HS-27A (cell line): Measurements from ENCODE around the gene GRK3.

Source experiments
- DNase-seq: peaks from one replicate; pipeline ENCODE4 v3.0.0-alpha.2; 2012; ENCODE audit warnings: low read depth, missing footprints

Gene GRK3

DNA sequence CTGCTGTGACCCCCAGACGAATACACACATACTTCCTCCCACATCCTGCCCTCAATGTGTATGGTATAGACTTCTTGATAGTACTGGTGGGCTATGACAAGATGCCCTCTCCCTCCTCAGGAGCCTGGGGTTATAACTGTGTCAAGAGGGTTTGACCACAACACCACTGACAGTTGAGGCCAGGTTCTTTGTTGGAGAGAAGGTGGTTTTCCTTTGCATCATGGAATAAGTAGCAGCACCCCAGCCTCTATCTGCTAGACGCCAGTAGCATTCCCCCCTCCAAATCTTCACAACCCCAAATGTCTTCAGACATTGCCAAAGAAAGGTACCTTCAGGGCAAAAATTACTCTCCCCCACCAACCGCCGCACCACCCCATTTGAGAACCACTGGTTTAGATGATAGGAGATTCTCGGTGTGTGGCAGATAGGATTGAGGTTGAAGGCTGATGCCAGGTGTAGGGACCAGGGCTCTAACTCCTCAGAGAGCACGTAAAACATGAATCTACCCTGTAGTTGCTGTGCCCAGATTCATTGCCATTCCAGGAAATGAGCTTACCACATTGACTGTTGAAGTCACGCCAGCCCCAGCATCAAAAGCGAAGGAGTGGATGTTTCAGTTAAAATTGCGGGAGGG is 172.0 kb downstream of the GRK3 start:
- no peak for DNase-seq

DNA sequence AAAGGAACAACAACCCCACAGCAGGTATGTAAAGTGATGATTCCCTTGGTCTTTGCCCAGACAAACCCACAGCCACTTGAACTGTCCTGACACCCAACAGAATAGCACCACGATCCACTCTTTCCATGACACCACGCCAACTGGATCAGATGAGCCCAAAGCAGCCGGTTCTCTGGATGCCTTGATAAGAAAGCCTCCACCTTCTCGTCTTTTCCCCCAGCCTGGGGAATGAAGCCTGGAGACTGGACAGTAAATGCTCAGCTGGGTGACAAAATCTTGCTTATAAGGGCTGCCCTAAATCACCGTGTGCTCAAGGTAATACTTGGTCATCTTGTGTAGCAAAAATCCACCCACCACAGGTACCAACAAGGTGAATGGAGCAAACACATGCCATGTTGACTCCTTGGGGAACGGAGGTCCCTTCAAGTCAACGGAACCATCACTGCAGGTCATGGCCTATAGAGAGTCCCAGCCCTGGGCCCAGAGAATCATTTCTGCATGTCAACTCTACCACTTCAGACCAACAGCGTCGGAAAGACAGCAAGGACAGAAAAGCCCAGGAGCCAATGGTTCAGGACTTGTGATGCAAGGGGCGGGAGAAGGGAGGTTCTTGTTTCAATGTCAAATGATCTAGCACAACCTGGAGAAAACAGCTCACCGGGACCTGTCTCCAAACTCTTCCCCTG is 175.3 kb downstream of the GRK3 start:
- no peak for DNase-seq

DNA sequence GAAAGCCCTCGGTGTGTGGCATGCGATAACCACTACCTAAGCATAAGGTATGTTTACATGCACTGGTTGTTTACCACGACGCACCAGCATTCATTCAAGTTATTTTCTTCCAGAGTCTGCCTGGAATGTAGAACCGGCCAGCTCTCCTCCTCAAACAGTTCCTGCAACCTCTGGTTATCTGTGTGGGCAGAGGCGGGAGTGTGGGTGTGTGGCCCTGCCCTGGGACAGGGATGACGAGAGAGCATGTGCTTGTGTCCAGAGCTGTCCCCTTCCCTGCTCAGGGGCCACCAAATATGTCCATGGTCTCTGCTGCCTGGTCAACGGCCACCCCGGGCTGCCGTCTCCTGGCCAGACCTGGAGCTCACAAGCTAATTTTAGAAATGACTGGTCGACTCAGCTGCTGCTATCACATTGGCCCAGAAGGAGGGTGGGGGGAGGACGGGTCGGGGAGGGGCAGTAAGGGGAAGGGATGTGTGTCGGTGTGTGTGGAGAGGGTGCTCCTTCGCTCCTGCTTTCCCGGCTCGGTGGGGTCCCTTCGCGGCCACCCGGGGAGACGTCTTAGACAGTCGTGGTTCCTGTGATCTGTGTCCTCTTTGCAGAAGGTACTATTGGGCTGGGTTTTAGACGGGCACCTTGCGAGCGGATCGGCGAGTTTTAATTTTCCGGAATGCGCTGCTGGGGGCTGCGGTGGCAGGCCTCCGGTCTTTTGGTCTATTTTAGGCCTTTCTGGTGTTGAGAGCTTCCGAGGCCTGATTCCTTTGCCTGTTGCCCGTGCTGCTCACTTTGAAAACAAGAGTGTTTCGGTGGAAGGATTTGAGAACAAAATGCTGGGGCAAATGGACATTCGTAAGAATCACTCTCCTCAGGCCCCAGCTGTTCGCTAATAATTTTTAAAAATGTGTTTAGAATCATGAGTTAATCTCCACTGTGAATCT is 177.5 kb downstream of the GRK3 start, which contains the start of gene MYO18B:
TSS of gene MYO18B (plus strand) at position 497 of the 935 bp plus-strand sequence. CDS start 18,905 bp downstream, outside the sequence.
- no peak for DNase-seq

DNA sequence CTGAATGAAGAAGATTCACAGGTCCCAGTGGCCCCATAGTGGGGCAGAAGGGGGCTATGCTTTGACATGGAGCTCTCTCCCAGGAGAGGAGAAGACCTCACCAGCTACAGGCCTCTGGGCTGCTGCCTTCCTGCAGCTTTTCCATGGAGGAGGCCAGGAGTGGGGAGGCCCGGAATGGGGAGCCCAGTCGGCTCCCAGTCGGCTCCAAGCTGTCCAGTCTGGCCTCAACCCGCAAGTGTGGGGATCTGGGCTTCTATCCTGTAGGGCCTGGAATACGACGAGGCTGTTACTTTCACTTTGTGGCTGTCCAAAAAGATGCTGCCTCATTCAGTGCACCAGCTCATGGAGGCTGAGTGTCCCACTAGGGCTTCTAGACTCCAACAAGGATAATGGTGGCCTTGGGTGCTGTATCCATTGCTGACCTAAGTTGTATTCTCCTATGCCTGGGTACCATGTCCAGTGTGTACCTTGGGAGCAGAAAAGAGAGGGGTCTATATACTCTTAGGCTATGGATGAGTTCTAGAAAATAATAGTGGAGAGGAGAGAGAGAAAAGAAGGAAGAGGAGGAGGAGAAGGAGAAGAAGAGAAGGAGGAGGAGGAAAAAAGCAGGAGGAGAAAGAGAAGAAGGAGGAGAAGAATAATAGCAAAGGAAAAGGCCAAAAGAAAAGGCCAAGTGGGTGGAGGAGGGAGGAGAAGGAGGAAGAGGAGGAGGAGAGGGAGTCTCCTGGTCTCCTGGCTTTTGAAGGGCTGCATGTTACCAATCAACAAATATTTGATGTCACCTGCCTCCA is 178.6 kb downstream of the GRK3 start:
- no peak for DNase-seq

DNA sequence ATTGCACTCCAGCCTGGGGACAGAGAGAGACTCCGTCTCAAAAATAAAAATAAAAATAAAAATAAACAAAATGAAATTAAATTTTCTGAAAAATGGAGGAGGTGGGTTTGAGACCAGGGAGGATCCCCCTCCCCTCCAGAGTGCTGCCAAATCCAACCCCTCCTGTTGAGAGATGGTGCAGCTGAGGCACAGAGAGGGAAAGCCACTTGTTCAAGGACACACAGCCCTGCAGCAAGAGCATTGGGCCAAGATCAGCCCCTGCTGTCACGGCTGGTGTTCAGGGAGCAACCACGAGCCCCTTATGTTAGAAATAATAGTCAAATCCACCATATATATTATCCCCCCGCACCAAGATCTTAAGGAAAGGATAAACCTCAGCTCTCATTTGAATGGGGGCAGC is 180.2 kb downstream of the GRK3 start:
- no peak for DNase-seq

DNA sequence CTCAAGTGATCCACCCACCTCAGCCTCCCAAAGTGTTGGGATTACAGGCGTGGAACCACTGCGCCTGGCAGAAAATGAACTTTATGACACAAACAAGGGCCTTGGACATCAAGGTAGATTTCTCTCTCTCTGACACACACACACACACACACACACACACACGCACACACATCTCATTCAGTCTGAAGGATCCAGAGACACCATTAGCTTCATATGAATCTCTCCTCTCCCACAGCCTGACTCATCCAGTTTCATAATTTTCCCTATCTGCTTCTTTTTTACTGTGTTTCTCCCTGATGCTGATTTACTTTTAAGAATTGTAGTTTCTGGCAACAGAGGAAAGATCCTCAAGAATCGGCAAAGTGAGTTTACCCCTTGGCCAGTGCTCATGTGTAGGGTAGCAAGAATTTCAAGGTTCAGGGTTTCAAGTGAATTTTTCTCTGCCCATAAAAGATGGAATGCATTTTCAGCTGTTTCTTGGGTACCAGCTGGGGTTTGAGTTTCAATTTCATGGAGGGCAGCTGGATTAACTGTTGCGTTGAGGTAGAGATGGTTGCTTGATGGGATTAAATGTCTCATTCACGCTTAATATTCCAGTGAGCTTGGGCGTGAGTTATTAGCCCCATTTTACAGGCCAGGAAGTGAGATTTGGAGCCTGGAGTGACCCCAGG is 181.0 kb downstream of the GRK3 start:
- DNase-seq, result no peak

DNA sequence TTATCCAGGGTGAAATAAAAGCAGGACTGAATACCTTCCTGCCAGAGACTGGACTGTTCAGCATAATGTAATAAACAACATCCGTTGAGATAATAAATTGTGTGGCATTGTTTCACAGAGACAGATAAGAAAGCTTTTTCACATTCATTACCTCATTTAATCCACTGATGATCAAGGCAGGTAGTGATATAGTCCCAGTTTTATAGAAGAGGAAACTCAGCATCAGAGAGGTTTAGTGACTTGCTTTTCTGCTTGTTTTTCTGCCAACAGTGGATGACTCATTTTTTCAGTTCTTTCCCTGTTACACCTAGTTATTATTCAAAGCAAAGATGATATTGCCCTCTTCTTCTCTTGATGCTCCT is 181.5 kb downstream of the GRK3 start:
- DNase-seq, result no peak

DNA sequence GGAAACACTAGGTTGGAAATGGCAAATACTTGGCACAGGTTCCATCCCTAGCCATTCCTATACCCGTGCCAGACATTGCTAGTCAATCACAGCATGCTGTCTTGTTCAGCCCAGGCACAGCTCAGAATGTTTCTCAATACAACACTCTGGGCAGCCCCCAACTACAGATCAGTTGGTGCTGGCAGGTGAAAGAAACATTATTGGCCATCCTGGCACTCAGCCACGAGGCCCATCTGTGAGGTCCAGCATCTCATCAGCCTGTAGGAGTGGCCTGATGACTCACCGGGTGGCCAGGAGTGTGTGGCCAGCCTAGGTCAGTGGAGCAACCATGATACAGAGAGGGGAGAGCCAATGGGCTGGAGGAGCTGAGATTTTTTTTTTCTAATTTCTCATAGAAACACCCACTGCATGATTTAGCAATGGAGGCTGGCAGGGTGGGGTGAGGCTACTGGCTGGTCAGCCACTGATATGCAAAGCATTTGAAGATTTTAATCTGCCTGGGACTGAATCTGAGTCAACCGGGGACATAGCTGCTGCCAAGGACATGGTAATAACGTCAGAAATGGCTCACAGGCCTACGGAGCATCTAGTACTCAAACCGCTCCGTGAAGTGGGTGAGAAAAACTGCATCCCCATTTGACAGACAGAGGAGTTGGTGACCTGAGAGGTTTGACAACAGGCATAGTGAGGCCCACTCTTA is 182.9 kb downstream of the GRK3 start:
- DNase-seq, result peak; percentile 97

DNA sequence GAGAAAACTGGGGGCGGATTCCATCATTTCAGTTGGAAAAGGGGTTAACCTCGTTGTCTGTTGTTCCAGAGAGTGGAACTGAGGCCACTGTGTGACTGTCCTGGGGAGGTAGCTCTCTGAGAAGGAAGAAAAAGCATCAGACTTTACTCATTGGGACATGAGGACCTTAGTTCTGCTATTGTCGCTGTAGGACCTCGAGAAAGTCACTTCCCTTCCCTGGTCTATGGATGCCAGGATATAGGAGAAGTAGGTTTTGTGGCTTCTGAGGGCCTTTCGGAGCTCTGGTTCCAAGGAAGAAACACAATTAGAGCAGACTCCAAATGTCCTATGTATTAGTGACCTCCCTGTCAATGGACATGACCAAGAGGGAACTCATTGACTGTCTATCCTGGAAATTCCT is 183.7 kb downstream of the GRK3 start:
- DNase-seq, result no peak

DNA sequence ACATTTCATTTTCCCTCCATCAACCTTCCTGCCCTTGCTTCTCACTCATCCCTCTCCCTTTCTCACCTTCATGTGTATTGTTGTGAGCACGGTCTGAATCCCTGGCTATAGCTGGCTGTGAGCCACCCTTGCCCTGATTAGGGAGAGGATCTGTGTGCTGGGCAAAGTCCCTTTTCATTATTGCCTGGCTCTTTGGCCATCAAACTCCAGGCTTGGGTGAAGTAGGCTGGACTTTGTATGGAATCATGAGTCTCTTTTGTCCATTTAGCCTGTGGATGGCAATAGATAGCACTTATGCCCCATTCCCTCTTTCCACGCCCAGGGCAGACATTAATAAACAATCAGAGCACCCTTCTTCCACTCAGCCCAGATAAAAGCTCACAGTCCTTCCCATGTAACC is 184.2 kb downstream of the GRK3 start:
- no peak for DNase-seq

DNA sequence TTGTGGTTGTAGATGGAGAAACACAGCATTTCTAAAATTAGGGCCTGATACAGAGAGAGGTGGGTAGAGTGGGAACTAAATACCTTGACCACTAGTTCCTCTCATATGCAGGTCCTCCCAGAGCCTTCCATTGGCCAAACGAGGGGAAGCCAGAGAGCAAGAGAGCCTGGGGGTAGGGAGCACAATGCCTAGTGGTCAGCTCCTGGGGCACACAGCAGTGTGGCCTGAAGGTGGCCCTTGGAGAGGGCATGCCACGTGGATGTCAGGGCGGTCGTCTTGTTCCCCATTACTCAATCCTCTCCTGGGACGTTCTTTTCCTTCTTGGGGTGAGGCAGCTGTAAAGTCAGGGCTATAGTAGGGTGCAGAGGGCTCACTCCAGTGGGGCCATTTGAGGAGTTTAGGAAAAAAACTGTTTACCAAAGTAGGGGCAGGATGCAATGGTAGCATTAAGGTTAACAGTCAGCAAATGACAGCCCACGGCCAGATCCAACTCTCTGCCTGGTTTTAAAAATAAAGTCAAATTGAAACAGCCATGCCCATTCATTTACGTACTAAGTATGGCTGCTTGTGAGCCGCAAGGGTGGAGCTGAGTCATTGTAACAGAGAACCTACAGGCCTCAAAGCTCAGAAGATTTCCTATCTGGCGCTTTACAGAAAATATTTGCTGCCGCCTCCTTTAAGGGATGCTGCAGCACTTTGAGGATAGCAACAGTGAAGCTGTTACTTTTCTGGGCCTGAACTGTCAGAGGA is 185.1 kb downstream of the GRK3 start:
- DNase-seq, result no peak

DNA sequence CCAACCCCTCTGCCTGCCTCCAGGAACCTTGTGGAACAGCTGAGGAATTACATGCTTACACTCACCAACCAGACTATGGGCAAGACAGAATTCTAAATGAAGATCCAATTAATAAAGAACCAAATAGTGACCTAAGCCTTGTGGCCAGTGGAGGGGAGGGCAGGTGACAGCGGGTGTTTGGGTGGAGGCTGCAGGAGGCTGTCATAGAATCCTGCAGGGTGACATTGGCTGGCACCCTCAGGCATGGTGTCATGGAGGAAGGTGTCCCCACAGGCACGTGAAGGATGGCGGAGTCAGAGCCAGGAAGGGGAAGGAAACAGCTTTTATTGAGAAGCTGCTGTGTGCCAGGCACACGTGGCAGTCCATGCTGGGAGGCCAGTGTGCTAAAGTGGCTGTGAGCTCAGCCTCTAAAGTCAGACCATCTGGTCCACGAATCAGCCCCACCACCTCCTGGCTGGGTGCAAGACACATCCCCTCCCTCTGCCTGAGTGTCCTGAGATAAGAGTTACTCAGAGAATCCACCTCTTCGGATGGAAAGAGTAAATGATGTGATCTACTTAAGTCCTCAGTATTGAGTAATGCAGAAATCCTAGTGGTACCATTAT is 186.2 kb downstream of the GRK3 start:
- no peak for DNase-seq

DNA sequence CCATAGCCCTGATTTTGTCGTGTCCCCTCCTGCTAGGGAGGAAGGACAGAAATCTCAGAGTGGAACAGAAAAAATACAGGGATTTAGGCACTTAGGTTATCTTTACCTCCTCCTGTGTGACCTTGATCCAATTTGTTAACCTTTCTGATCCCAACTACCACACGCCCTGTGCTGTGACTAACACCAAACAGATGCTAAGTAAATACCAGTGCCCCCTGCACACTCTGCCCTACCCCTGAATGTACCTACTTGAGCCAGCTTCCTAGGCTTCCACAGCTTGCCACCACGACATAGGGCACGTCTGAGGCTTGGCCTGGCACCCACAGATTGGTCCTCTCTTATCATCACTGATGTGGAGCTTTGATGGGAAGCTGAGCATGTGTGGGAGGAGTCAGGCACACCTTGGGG is 186.7 kb downstream of the GRK3 start:
- DNase-seq, result no peak

DNA sequence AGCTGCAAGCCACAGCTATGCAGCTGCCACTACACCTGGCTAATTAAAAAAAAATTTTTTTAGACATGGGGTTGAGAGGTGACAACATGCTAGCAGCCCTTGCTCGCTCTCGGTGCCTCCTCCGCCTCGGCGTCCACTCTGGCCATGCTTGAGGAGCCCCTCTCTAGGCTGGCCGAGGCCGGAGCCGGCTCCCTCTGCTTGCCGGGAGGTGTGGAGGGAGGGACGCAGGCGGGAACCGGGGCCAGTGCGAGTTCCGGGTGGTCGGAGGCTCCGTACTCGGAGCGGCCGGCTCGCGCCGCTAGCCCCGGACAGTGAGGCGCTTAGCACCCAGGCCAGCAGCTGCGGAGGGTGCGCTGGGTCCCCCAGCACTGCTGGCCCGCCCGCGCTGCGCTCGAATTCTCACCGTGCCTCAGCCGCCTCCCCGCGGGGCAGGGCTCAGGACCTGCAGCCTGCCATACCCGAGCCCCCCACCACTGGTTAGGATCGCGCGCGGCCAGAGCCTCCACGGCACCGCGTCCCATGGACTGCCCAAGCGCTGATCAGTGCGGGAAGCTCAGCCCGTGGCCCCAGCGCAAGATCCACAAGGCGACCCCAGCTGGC is 188.2 kb downstream of the GRK3 start:
- no peak for DNase-seq

DNA sequence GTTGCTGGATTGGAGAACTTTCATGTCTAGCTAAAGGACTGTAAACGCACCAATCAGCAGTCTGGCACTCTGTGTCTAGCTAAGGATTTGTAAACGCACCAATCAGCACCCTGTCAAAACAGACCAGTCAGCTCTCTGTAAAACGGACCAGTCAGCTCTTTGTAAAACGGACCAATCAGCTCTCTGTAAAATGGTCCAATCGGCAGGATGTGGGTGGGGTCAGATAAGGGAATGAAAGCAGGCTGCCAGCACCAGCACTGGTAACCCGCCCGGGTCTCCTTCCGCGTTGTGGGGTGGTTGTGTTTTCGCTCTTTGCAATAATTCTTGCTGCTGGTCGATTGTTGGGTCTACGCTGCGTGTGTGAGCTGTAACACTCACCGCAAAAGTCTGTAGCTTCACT is 188.8 kb downstream of the GRK3 start:
- DNase-seq, result no peak

DNA sequence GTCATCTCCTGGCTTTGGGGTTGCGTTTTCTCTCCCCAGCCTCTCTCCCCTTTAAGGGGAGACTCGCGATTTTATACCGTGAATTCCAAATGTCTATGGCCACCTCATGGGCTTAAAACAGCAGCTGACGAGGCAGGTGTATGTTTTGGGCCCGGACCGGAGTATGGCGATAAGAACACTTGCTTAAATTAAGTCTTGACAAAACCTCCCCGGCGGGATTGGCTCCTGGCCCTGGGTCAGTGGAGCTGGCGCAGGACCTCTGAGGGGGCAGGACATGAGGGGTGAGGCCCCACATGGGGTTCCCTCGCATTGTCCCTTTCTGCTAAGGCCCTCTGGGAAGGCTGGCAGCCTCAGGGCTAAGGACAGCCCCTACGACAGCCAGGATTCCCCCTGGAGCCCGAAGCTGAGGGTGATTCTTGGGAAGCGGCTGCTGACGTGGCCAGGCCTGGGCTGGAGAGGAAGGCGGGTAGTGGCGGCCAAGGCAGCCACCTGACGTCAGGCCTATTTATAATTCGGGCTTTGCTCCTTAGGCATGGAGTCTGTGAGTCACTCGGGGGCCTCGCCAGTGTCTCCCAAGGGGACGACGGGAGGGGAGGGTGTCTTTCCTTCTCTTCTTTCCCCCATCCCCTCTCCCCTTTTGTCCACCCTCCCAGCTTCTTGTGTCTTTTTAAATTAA is 190.2 kb downstream of the GRK3 start:
- no peak for DNase-seq

DNA sequence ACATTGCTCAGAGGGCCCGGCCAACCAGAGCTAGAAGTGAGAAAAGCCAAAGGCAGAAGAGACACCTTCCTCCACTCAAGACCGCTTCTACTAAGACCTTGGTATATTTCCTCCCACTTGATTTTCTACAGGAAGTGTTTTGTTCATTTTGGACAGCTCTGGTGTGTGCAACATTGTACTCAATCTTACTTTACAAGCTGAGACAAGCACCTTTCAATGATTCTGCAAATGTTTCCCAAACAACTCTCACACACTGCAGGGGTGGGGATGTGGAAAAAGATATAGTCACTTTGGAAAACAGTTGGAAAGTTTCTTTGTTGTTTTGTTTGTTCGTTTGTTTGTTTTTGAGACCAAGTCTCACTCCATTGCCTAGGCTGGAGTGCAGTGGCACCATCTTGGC is 193.2 kb downstream of the GRK3 start:
- no peak for DNase-seq

DNA sequence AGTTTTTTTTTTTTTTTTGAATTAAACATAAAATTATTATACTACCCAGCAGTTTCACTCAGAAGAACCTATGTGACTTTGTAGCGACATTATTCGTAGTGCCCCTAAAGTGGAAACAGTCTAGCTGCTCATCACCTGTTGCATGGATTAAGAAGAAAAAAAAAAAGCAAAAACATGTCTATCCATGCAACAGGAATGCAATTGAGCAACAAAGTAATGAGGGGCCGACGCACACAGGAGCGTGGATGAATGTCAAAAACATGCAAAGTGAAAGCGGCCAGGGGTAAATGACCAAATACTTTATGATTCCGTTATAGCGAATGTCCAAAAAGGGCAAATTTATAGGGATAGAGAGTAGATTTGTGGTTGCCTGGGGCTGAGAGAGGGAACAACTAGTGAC is 193.8 kb downstream of the GRK3 start:
- DNase-seq, result no peak

DNA sequence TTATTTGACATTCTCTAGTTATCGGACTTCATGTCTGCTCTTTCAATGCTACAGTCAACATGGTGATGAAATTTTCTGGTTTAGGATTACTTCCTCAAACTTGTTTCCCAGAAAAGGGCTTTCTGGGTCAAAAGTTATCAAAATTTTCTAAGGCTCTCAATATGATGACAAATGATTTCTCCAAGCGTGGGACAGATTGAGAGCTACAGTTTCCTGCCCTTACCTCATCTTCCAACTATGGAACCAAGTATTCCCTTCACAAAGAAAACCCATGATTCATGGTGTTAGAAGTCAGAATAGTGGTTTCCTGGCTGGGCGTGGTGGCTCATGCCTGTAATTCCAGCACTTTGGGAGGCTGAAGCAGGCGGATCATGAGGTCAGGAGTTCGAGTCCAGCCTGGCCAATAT is 195.4 kb downstream of the GRK3 start:
- DNase-seq, result peak; percentile 92
